SK-N-SH treated with all-trans-retinoic acid at 6 μM for 48 hours (cell line): ENCODE measurements around the gene ANKFN1.
A peak's percentile ranks its signal among the peaks of the same experiment; 100 is the strongest.

Source experiments
- ATAC-seq: fragments of 200-7000 bp; cut with Tn5 transposase; 3 replicates; pipeline ENCODE4 v1.9.1; 2020; ENCODE audit warnings: mild to moderate bottlenecking, moderate library complexity
- BACH2 ChIP-seq: fragments of 250-450 bp; sonication (Bioruptor Pico); IDR thresholded peaks from 2 replicates; pipeline ENCODE4 v1.9.0; 2021; ENCODE audit warnings: mild to moderate bottlenecking, borderline replicate concordance
- CREB5 ChIP-seq: fragments of 250-450 bp; sonication (Bioruptor Pico); IDR thresholded peaks from 2 replicates; pipeline ENCODE4 v1.5.1; 2020; ENCODE audit warnings: low read depth, mild to moderate bottlenecking, moderate library complexity
- CSDC2 ChIP-seq: fragments of 250-450 bp; sonication (Bioruptor Pico); IDR thresholded peaks from 2 replicates; pipeline ENCODE4 v1.5.0; 2020; ENCODE audit warnings: mild to moderate bottlenecking, moderate library complexity
- CSRNP3 ChIP-seq: fragments of 250-450 bp; sonication (Bioruptor Pico); IDR thresholded peaks from 2 replicates; pipeline ENCODE4 v1.5.1; 2021; ENCODE audit warnings: mild to moderate bottlenecking, moderate library complexity
- ESRRG ChIP-seq: fragments of 250-450 bp; sonication (Bioruptor Pico); IDR thresholded peaks from 2 replicates; pipeline ENCODE4 v1.6.1; 2021; ENCODE audit warnings: mild to moderate bottlenecking
- GLIS3 ChIP-seq: fragments of 250-450 bp; sonication (Bioruptor Pico); IDR thresholded peaks from 2 replicates; pipeline ENCODE4 v1.5.0; 2020; ENCODE audit warnings: mild to moderate bottlenecking, moderate library complexity
- ISL1 ChIP-seq: fragments of 250-450 bp; sonication (Bioruptor Pico); IDR thresholded peaks from 2 replicates; pipeline ENCODE4 v2.1.2; 2022; ENCODE audit warnings: mild to moderate bottlenecking, moderate library complexity
- PATZ1 ChIP-seq: fragments of 250-450 bp; sonication (Bioruptor Pico); IDR thresholded peaks from 2 replicates; pipeline ENCODE4 v1.8.0; 2020; ENCODE audit warnings: mild to moderate bottlenecking, moderate library complexity, borderline replicate concordance
- POU6F1 ChIP-seq: fragments of 250-450 bp; sonication (Bioruptor Pico); IDR thresholded peaks from 2 replicates; pipeline ENCODE4 v1.8.0; 2021; ENCODE audit warnings: low read depth, mild to moderate bottlenecking, moderate library complexity, borderline replicate concordance
- PPARA ChIP-seq: fragments of 250-450 bp; sonication (Bioruptor Pico); IDR thresholded peaks from 2 replicates; pipeline ENCODE4 v1.5.0; 2020; ENCODE audit warnings: mild to moderate bottlenecking, borderline replicate concordance
- RARB ChIP-seq: fragments of 250-450 bp; sonication (Bioruptor Pico); IDR thresholded peaks from 2 replicates; pipeline ENCODE4 v1.8.0; 2021; ENCODE audit warnings: mild to moderate bottlenecking, moderate library complexity
- TCF4 ChIP-seq: fragments of 250-450 bp; sonication (Bioruptor Pico); IDR thresholded peaks from 2 replicates; pipeline ENCODE4 v1.8.0; 2021; ENCODE audit warnings: mild to moderate bottlenecking, moderate library complexity, borderline replicate concordance
- TOX ChIP-seq: fragments of 250-450 bp; sonication (Bioruptor Pico); IDR thresholded peaks from 2 replicates; pipeline ENCODE4 v1.8.0; 2021; ENCODE audit warnings: mild to moderate bottlenecking, moderate library complexity, borderline replicate concordance
- TSHZ2 ChIP-seq: fragments of 250-450 bp; sonication (Bioruptor Pico); IDR thresholded peaks from 2 replicates; pipeline ENCODE4 v1.5.0; 2020; ENCODE audit warnings: mild to moderate bottlenecking, moderate library complexity
- ZC3H10 ChIP-seq: fragments of 250-450 bp; sonication (Bioruptor Pico); IDR thresholded peaks from 2 replicates; pipeline ENCODE4 v1.5.1; 2021; ENCODE audit warnings: mild to moderate bottlenecking, moderate library complexity
- ZFP3 ChIP-seq: fragments of 250-450 bp; sonication (Bioruptor Pico); IDR thresholded peaks from 2 replicates; pipeline ENCODE4 v1.5.0; 2020; ENCODE audit warnings: mild to moderate bottlenecking, moderate library complexity
- ZFP30 ChIP-seq: fragments of 450-650 bp; formaldehyde crosslinking; IDR thresholded peaks from 2 replicates; pipeline ENCODE4 v1.5.0; 2022; ENCODE audit warnings: mild to moderate bottlenecking, moderate library complexity
- ZNF565 ChIP-seq: fragments of 450-650 bp; formaldehyde crosslinking; conservative IDR thresholded peaks from 2 replicates; pipeline ENCODE4 v1.5.0; 2020; ENCODE audit warnings: low read depth, mild to moderate bottlenecking, moderate library complexity
- ZNF70 ChIP-seq: fragments of 450-650 bp; formaldehyde crosslinking; IDR thresholded peaks from 2 replicates; pipeline ENCODE4 v1.5.0; 2020; ENCODE audit warnings: mild to moderate bottlenecking, moderate library complexity
- ZNF8 ChIP-seq: fragments of 450-650 bp; formaldehyde crosslinking; IDR thresholded peaks from 2 replicates; pipeline ENCODE4 v1.5.0; 2020; ENCODE audit warnings: mild to moderate bottlenecking, moderate library complexity

Gene ANKFN1

GRCh38 chr17:56269556-56270389 is 116.5 kb downstream of the ANKFN1 start:
- no peak for TF ChIP-seq PPARA (CRISPR knock-in tag)
- TF ChIP-seq ISL1 (CRISPR knock-in tag): no peak
- no peak for TF ChIP-seq PATZ1
- TF ChIP-seq ZNF8 (CRISPR knock-in tag): no peak
- TF ChIP-seq CSDC2 (CRISPR knock-in tag): no peak
- TF ChIP-seq POU6F1 (CRISPR knock-in tag): no peak
- TF ChIP-seq ZNF565 (CRISPR knock-in tag): no peak
- no peak for TF ChIP-seq CSRNP3
- TF ChIP-seq ESRRG (CRISPR knock-in tag): no peak
- no peak for TF ChIP-seq ZFP30
- ATAC-seq: peak; percentile 62

- TF ChIP-seq TOX (CRISPR knock-in tag) (no peak), BACH2 (no peak), PPARA (CRISPR knock-in tag) (no peak), ESRRG (CRISPR knock-in tag) (no peak), ZC3H10 (CRISPR knock-in tag) (no peak), CSRNP3 (no peak), GLIS3 (no peak), ZNF70 (CRISPR knock-in tag) (no peak)
- ATAC-seq: no peak
Measured at GRCh38 chr17:56274491-56274890, 121.2 kb downstream of the ANKFN1 start.

- ATAC-seq: no peak
- TF ChIP-seq ESRRG (CRISPR knock-in tag) (no peak), ZNF8 (CRISPR knock-in tag) (no peak), ISL1 (CRISPR knock-in tag) (no peak), CSRNP3 (no peak), POU6F1 (CRISPR knock-in tag) (no peak), ZC3H10 (CRISPR knock-in tag) (no peak), ZFP3 (CRISPR knock-in tag) (no peak), TOX (CRISPR knock-in tag) (no peak), PPARA (CRISPR knock-in tag) (no peak), ZFP30 (no peak), GLIS3 (no peak), BACH2 (no peak), RARB (CRISPR knock-in tag) (no peak), TSHZ2 (CRISPR knock-in tag) (no peak), CREB5 (CRISPR knock-in tag) (no peak), TCF4 (CRISPR knock-in tag) (no peak)
Measured at GRCh38 chr17:56284482-56284881, 131.2 kb downstream of the ANKFN1 start.
